A673 (cell line): ENCODE data around the gene FNBP1.

Experiments used
- EZH2 ChIP-seq: fragments of 200-600 bp; sonication (generic); IDR thresholded peaks from 2 replicates; pipeline ENCODE4 v1.6.1; 2017; ENCODE audit warnings: borderline replicate concordance, low read depth, mild to moderate bottlenecking, mixed read lengths, antibody characterized with exemption, low read length; ENCODE audit not compliant: poor library complexity, severe bottlenecking
- TF ChIP-seq, protein P1 (sequence below): fragments of 300-800, 200-600 bp; sonication (generic); conservative IDR thresholded peaks from 2 replicates; pipeline ENCODE4 v1.5.1; 2017; ENCODE audit warnings: low read depth, mild to moderate bottlenecking, antibody characterized with exemption, low read length, moderate library complexity, mixed read lengths

- TF ChIP-seq, protein P1, sequence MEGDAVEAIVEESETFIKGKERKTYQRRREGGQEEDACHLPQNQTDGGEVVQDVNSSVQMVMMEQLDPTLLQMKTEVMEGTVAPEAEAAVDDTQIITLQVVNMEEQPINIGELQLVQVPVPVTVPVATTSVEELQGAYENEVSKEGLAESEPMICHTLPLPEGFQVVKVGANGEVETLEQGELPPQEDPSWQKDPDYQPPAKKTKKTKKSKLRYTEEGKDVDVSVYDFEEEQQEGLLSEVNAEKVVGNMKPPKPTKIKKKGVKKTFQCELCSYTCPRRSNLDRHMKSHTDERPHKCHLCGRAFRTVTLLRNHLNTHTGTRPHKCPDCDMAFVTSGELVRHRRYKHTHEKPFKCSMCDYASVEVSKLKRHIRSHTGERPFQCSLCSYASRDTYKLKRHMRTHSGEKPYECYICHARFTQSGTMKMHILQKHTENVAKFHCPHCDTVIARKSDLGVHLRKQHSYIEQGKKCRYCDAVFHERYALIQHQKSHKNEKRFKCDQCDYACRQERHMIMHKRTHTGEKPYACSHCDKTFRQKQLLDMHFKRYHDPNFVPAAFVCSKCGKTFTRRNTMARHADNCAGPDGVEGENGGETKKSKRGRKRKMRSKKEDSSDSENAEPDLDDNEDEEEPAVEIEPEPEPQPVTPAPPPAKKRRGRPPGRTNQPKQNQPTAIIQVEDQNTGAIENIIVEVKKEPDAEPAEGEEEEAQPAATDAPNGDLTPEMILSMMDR, result no peak
- TF ChIP-seq EZH2, result no peak
Measured at GRCh38 chr9:129889941-129890717, 152.9 kb downstream of the FNBP1 start.
